Occipital lobe (tissue), 2 donors: ENCODE results near the gene MYCBP. TPM values are rescaled to one million over a fixed set of nuclear protein-coding genes. Genes with fewer than 3 reads are reported as not detected.
A peak's percentile ranks its signal among the peaks of the same experiment; 100 is the strongest.
"Not testable (repeated sequence)": the region's sequence is repeated elsewhere in the genome, so short reads cannot be mapped to it uniquely, and the experiment has no call there.

ENCODE experiments used
- DNase-seq: peaks from one replicate; lab custom pipeline; 2025; lab: John Stamatoyannopoulos, UW
- total RNA-seq: library from RNA; depleted of rRNA; stranded (reverse); fragments of >200 nt; gene quantifications from one replicate; pipeline ENCODE4 v1.2.3, GENCODE V29; 2014

Gene MYCBP
- total RNA-seq, 1 donor from 2014 or later: 2.2 TPM

- DNase-seq: no peak
These were observed 5.9 kb downstream of the MYCBP start for GRCh38 chr1:38867208-38867607.

DNA sequence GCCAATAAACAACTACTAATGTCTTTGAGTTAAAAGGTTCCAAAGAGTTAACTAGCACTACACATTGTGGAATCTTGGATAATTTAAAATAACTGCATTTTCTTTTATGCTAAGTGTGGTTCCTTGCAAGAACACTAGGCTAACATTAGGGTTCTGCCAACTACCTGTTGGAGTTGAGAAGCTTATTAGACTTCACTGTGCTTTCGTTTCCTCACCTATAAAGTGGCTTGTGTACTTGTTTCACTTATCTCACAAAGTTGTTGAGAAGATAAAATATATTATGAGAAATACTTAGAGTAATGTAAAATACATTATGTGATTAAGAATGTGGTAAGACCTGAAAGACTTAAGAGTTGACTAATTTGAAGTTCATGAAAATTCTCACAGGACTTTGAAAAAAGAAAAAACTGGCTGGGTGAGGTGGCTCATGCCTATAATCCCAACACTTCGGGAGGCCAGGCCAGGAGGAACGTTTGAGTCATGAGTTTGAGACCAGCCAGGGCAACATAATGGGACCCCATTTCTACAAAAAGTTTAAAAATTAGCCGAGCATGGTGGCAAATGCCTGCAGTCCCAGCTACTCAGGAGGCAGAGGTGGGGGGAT lies 7.9 kb downstream of the MYCBP start:
- DNase-seq: no peak

GRCh38 chr1:38860454-38860795 lies 12.7 kb downstream of the MYCBP start:
- DNase-seq: no peak

DNA sequence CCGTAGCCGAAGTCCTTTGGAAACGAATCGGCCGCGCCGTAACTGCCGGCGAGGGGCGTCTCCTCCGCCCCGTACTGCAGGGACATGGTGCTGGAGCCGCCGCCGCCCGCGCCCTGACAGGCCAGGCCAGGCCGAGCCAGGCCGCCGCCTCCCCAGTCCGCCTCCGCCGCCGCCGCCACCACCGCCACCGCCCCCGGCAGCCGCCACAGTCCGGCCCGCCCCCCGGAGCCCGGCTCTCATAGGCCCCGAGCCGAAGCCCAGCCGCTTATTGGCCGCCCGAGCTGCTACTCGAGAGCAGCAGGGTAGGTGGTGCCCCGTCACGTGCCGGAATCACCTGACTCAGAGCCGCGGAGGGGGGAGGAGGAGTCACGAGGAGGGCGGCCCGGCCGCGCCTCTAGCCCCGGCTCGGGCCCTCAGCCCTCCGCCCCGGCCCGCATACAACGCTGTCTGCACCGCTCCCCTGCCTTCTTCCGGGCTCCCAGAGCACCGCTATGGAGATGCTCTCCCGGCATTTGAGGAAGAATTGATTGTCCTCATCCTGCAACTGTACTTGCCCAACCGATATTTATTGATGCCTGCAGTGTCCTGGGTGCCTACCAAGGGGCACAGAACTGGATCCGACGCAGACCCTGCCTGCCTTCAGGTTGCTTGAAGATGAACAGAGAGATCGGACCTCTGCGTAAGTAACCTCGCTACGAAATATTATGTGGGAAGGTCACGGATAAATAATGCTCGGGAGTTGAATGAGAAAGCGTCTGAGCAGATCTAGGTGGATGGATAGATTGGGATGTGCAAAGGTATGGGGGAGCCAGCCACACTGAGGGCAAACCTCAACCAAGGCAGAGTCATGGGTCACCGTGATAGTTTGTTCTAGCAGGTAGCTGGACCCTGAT lies 13.3 kb downstream of the MYCBP start, which contains the start of gene RRAGC:
RRAGC (minus strand) TSS at position 212 of the 893 bp plus-strand sequence; CDS start at position 86, 126 bp downstream.
- DNase-seq: peak; percentile 99

DNA sequence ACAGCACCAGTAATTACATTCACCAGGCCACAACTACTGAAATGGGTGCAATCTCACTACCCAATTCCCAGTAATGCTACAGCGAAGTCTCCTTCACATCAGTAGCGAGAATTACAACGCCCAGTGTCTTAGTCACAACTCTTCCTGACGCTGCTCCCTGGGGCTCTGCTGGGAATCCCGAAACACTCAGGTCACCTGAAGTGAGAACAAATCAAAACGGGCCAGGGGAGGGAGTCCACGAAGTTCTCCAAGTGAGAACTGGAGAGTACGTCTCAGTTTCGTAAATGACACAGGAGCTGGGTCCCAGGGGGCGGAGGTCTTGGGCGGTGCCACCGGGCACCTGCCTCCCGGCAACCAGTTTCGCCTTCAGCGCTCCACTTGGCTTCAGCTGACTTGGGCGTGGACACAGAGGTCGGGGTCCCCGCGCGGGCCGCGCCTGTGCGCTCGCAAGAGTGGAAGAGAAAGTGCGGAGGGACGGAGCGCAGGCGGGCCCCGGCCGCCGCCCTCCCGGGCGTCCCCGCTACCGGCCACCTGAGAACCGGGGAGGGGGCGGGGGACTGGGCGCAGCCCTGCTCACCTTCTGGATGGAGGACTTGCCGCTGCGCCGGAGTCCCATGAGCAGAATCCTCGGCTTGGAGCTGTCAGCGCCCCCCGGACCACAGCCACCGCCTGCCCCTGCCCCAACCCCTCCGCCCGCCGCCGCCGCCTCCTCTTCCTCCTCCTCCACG lies 14.2 kb downstream of the MYCBP start:
- peak; percentile 27 for DNase-seq

- DNase-seq: no peak
These were observed 20.4 kb downstream of the MYCBP start for GRCh38 chr1:38852780-38853179.

DNA sequence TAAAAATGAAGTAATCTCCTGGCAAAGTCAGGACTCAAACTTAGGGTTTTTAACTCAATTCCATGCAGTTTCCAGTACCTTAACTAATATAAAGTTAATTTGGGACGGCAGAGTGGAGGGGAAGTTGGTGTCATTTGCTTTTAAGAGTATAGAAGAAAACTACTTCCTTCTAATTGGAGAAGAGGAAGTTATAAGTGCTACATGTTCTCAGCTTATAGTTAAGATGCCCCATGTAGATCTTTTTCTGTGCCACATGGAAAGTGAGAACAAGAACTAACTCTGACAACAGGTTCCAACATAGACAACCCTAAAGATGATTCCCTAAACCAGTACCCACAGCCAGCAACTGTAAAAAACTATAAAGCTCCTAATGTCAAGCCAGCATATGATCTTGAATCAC lies 25.1 kb downstream of the MYCBP start:
- DNase-seq: no peak

GRCh38 chr1:38846210-38846609 lies 26.9 kb downstream of the MYCBP start:
- DNase-seq: no peak

DNA sequence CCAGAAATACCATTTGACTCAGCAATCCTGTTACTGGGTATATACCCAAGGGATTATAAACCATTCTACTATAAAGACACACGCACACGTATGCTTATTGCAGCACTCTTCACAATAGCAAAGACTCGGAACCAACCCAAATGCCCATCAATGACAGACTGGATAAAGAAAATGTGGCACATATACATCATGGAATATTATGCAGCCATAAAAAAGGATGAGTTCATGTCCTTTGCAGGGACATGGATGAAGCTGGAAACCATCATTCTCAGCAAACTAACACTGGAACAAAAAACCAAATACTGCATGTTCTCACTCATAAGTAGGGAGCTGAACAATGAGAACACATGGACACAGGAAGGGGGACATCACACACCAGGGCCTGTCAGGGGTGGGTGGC lies 28.1 kb downstream of the MYCBP start:
- not testable (repeated sequence) for DNase-seq

DNA sequence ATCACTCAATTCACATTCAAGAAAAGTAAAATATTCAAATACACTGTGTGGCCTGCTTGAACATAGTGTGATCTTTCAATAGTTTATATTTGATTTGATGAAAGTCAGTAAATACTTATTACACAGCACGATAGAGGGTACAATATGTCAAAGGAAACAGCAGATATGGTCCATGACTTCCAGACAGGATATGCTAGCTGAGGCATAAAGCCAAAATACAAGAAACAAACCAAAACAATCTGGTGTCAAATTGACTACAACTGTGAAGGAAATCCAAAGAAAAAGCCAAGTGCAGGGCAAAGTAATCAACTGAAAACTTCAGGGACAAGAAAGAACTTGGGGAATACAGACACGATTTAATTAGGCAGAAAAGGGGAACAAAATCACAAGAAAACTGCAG lies 32.9 kb downstream of the MYCBP start:
- no peak for DNase-seq

DNA sequence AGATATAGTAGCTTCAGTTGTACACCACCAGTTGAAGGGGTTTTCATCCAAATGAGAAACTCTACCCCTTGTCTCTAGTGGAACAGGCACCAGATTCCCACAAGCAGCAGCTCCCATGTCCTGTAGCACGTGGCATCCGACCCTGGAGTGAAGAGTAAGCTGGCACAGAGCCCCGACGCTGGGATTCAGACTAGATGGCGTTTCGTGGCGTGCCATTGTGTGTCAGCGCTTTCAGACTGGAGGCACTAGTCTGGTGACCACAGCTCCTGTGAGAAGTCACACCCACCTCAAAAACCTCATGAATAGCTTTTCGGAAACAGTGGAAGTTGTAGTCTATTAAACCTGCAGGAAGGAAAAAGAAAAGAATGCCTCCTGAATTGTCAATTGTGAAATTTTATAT lies 33.8 kb downstream of the MYCBP start:
- no peak for DNase-seq

DNA sequence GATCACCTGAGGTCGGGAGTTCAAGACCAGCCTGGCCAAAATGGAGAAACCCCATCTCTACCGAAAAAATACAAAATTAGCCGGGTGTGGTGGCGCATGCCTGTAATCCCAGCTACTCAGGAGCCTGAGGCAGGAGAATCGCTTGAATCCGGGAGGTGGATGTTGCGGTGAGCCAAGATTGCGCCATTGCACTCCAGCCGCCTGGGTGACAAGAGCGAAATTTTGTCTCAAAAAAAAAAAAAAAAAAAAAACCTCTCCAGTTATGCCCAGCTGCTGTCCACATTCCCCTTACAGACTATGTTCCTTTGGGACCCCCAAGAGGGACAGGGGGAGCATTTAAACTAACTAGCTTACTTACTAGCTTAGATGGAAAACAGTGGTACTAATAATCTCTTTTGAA lies 36.8 kb downstream of the MYCBP start:
- DNase-seq: not testable (repeated sequence)

DNA sequence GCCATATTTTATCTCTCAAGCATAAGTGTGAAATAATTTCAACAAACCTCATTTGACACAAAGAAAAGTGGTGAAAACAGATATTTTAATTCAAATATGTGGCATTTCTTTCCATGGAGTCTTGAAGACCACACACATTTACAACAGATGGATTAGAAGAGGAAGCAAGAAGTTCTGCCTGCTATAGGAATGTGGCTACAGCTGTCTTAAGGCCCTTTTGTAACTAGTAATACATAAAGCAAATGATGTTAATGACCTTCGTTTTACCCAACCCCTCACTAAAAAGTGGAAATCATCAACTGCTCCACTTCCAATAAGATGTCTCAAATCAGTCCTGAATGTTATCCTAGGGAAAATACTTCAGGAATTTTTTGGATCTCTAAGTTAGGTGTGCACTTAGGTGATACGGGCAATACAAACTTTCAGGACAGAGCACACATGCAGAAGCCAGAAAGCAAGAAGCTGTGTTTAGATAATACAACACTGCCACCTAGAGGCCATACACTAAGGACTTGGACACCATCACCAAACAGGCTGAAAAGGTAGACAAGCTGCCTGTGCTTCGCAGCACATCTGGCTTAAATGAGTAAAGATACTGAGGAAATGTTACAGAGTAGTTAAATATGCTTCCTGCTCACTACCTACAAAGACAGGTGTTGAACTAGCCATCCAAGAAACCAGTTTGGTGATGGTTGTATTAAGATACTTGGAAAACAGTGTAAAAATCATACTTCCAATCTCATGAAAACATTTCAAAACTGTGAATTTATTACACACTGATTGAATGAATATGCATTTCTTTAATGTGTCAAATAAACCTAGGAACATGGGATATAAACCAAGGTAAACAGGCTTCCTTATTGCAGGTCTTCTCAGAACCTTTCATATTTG lies 38.0 kb downstream of the MYCBP start:
- no peak for DNase-seq

- DNase-seq: no peak
These were observed 38.8 kb downstream of the MYCBP start for GRCh38 chr1:38834221-38834782.

- no peak for DNase-seq
These were observed 40.0 kb downstream of the MYCBP start for GRCh38 chr1:38833146-38833545.

GRCh38 chr1:38832370-38832734 lies 40.8 kb downstream of the MYCBP start:
- DNase-seq: no peak

DNA sequence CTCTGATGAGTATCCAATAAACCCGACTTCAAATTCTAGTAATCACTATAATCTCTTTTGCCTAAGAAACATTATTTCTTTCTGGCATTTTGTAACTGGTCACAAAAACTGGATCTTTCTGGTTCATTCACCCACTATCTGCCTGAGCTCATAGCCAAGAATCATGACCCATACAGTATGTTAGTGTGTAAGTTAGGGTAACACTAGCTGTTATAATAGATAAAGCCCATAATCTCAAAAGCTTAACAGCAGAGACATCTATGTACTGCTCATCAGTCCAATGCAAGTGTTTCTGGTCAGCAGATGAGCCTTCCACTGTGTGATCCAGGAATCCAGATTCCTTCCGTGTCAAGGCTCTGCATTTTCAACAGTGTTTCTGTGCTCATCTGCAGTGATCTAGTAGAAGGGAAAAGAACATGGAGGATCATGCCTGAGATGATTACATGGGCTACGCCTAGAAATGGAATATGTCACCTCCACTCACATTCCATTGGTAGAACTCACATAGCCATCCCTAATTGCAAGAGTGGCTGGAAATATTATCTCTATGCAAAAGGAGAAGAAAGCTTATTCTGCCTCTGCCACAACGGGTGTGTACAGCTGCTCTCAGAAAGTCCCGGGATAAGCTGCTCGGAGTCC lies 41.3 kb downstream of the MYCBP start:
- no peak for DNase-seq

DNA sequence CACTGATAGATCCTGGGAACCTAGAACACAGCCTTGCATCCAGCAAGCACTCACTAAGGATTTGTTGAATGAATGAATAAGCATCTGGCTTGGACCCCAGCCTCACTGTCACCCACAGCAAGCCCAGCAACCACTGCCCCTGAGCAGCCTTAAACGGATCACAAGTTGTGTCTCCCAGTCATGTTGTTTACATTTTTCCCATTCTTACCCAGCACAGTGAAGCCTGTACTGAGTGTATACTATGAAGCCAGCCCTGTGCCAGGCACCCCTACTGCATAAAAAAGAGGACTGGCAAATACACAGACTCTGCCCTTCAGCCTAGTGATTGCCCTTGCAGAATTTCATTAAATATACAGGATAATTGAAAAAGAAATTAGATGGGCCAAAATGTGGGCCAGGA lies 43.8 kb downstream of the MYCBP start:
- DNase-seq: no peak

GRCh38 chr1:38827318-38827717 lies 45.8 kb downstream of the MYCBP start:
- no peak for DNase-seq

GRCh38 chr1:38826886-38827285 lies 46.3 kb downstream of the MYCBP start:
- no peak for DNase-seq

DNA sequence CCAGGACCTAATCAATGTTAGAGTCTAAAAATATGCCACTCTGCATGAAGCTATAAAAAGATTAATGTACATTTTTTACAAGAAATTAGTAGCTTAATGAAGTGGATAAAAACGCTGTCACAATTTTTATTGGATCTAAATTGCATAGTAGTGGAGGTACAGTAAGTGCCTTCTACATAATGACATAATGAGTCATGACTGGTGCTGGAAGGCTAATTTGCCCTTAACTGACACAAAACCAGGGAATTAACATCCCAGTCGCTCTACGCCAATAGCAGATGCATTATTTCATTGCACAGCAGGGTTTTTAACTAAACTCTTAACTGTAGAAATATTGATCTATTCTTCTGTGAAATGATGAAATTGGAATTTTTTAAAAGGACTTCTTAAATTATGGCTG lies 46.9 kb downstream of the MYCBP start:
- no peak for DNase-seq
